Measurements from ENCODE around the gene MTMR10.

GRCh38 chr15:30924353-30924752 is 67.1 kb downstream of the MTMR10 start:
- TF ChIP-seq EZH2 (IDR thresholded peaks at IDR 0.05; ENCODE audit: borderline replicate concordance, low read depth, low read length, severe bottlenecking): no peak
- no peak for TF ChIP-seq CTCF (IDR thresholded peaks at IDR 0.05; ENCODE audit: borderline replicate concordance, extremely low read depth, low read length, poor library complexity, severe bottlenecking)

All from DND-41 (cell line).